K562 (cell line): ENCODE measurements around the gene FGFR4. TPM values are rescaled to one million over a fixed set of nuclear protein-coding genes. Genes with fewer than 3 reads are reported as not detected.

Source experiments
- ESRRA ChIP-seq: fragments of 450-650 bp; IDR thresholded peaks from 2 replicates; pipeline ENCODE4 v1.6.1; 2014; ENCODE audit warnings: low read depth, mild to moderate bottlenecking, moderate library complexity, borderline replicate concordance
- GATA2 ChIP-seq: sonication (generic); formaldehyde crosslinking; IDR thresholded peaks from 2 replicates; pipeline ENCODE4 v1.4.0; 2020; ENCODE audit warnings: mild to moderate bottlenecking, missing genetic modification reagents
- HNRNPUL1 ChIP-seq: fragments of 200-400 bp; formaldehyde crosslinking; IDR thresholded peaks from 2 replicates; pipeline ENCODE4 v1.6.1; 2017; ENCODE audit warnings: low read length
- IRF2 ChIP-seq: sonication (generic); formaldehyde crosslinking; IDR thresholded peaks from 2 replicates; pipeline ENCODE4 v1.8.1; 2022; ENCODE audit warnings: mild to moderate bottlenecking, missing genetic modification reagents
- MYC ChIP-seq, 2 experiments: fragments of 250-450 bp in 1 of 2; sonication (Bioruptor Pico) in 1 of 2; IDR thresholded peaks; 2 replicates each; pipeline versions ENCODE4 v1.5.1 to v1.6.1; 2012 to 2021; ENCODE audit warnings: low read depth in 2 of 2, borderline replicate concordance in 1 of 2, improper control_type of control experiment in 1 of 2, low read length in 1 of 2, mild to moderate bottlenecking in 1 of 2, moderate library complexity in 1 of 2
- POLR2A ChIP-seq: fragments of 450-650 bp; conservative IDR thresholded peaks from 2 replicates; pipeline ENCODE4 v1.6.1; 2016
- THRAP3 ChIP-seq: fragments of 450-650 bp; IDR thresholded peaks from 2 replicates; pipeline ENCODE4 v1.6.1; 2016; ENCODE audit warnings: mild to moderate bottlenecking, inconsistent platforms, borderline replicate concordance
- ZNF583 ChIP-seq: fragments of 250-450 bp; sonication (Bioruptor Pico); IDR thresholded peaks from 2 replicates; pipeline ENCODE4 v1.4.0; 2020
- polyA plus RNA-seq, 8 experiments: library from polyadenylated mRNA; depleted of rRNA in 4 of 8; stranded (reverse) in 5 of 8; unstranded in 3 of 8; fragments of >200 nt; fragmentation: Nextera tagmentation in 2 of 8; fragmentation: Illumina TruSeq in 1 of 8; extraction: Ambion mirVana in 2 of 8; extraction: Trizol in 1 of 8; gene quantifications; 2 replicates each; pipeline versions ENCODE4 v1.2.1 to v1.2.3, GENCODE V29; 2011 to 2014; ENCODE audit warnings: inconsistent platforms in 1 of 8, missing spikeins in 1 of 8
- total RNA-seq, 7 experiments: library from RNA; depleted of rRNA in 6 of 7; stranded (reverse); fragments of >200 nt in 6 of 7; fragmentation: Illumina TruSeq in 2 of 7; extraction: Trizol in 2 of 7; gene quantifications; 2 replicates each; pipeline versions ENCODE4 v1.2.1 to v1.2.3, GENCODE V29; 2011 to 2021; ENCODE audit warnings: low replicate concordance in 1 of 7
- TF ChIP-seq, protein P1 (sequence below): sonication (generic); formaldehyde crosslinking; IDR thresholded peaks from 2 replicates; pipeline ENCODE4 v1.8.0; 2023; ENCODE audit warnings: mild to moderate bottlenecking, missing genetic modification reagents
- TF ChIP-seq, protein P2 (sequence below): sonication (generic); formaldehyde crosslinking; IDR thresholded peaks from 2 replicates; pipeline ENCODE4 v1.5.0; 2020; ENCODE audit warnings: missing genetic modification reagents
- TF ChIP-seq, protein P3 (sequence below): sonication (generic); formaldehyde crosslinking; IDR thresholded peaks from 2 replicates; pipeline ENCODE4 v1.8.0; 2022; ENCODE audit warnings: mild to moderate bottlenecking, missing genetic modification reagents
- TF ChIP-seq, protein P4 (sequence below): sonication (generic); formaldehyde crosslinking; IDR thresholded peaks from 2 replicates; pipeline ENCODE4 v1.8.0; 2023; ENCODE audit warnings: missing genetic modification reagents, mild to moderate bottlenecking, borderline replicate concordance

The FGFR4 gene
- total and polyA plus RNA-seq, 9 of the 15 experiments (the other 6 are each of a cell fraction or from before 2014, with no cell fraction given), result 0.76 to 35.4 (median 7.5) TPM

DNA sequence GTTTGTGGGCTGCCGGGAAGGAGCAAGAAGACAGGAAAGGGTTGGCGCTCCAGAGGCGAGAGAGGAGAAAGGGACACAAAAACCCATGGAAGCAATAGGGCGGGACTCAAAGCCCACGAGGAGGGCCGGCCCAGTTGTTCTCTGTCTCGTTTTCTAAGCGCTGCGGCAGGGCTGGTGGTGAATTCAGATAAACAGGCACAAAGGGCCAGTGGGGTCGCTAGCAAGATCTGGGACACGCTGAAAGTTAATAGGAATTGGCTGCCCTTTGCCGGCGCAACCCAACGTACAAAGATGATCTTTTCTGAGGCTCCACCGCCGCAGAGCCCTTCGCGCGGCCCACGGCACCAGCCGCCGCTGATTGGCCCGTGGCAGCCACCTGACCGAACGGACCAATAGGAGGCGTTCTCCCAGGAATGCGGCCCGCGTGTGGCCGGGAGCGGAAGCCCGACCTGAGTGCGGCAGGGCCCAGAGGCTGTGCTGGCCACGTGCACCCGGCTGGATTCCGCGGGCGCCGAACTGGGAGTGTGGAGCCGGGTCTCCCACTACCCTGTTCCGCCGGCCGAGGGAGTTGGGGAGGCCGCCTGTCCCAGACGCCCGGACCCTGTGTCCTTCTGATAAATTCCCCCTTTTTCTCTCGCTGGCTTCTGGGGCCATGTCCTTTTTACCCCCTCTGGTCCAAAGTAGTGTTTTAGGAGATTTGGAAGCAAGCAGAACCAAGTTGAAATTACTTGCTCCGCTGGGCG, 30.1 kb downstream of the FGFR4 start (continued):
- TF ChIP-seq, protein P1, sequence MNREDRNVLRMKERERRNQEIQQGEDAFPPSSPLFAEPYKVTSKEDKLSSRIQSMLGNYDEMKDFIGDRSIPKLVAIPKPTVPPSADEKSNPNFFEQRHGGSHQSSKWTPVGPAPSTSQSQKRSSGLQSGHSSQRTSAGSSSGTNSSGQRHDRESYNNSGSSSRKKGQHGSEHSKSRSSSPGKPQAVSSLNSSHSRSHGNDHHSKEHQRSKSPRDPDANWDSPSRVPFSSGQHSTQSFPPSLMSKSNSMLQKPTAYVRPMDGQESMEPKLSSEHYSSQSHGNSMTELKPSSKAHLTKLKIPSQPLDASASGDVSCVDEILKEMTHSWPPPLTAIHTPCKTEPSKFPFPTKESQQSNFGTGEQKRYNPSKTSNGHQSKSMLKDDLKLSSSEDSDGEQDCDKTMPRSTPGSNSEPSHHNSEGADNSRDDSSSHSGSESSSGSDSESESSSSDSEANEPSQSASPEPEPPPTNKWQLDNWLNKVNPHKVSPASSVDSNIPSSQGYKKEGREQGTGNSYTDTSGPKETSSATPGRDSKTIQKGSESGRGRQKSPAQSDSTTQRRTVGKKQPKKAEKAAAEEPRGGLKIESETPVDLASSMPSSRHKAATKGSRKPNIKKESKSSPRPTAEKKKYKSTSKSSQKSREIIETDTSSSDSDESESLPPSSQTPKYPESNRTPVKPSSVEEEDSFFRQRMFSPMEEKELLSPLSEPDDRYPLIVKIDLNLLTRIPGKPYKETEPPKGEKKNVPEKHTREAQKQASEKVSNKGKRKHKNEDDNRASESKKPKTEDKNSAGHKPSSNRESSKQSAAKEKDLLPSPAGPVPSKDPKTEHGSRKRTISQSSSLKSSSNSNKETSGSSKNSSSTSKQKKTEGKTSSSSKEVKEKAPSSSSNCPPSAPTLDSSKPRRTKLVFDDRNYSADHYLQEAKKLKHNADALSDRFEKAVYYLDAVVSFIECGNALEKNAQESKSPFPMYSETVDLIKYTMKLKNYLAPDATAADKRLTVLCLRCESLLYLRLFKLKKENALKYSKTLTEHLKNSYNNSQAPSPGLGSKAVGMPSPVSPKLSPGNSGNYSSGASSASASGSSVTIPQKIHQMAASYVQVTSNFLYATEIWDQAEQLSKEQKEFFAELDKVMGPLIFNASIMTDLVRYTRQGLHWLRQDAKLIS (CRISPR knock-in tag), result peak; percentile 89
- TF ChIP-seq, protein P2, sequence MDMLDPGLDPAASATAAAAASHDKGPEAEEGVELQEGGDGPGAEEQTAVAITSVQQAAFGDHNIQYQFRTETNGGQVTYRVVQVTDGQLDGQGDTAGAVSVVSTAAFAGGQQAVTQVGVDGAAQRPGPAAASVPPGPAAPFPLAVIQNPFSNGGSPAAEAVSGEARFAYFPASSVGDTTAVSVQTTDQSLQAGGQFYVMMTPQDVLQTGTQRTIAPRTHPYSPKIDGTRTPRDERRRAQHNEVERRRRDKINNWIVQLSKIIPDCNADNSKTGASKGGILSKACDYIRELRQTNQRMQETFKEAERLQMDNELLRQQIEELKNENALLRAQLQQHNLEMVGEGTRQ (CRISPR knock-in tag), result peak; percentile 99
- peak; percentile 91 for TF ChIP-seq IRF2 (CRISPR knock-in tag)
- peak; percentile 81 for TF ChIP-seq ZNF583 (CRISPR knock-in tag)
- TF ChIP-seq ESRRA, result peak; percentile 27; the same call in 1 of the 2 replicates
- TF ChIP-seq, protein P3, sequence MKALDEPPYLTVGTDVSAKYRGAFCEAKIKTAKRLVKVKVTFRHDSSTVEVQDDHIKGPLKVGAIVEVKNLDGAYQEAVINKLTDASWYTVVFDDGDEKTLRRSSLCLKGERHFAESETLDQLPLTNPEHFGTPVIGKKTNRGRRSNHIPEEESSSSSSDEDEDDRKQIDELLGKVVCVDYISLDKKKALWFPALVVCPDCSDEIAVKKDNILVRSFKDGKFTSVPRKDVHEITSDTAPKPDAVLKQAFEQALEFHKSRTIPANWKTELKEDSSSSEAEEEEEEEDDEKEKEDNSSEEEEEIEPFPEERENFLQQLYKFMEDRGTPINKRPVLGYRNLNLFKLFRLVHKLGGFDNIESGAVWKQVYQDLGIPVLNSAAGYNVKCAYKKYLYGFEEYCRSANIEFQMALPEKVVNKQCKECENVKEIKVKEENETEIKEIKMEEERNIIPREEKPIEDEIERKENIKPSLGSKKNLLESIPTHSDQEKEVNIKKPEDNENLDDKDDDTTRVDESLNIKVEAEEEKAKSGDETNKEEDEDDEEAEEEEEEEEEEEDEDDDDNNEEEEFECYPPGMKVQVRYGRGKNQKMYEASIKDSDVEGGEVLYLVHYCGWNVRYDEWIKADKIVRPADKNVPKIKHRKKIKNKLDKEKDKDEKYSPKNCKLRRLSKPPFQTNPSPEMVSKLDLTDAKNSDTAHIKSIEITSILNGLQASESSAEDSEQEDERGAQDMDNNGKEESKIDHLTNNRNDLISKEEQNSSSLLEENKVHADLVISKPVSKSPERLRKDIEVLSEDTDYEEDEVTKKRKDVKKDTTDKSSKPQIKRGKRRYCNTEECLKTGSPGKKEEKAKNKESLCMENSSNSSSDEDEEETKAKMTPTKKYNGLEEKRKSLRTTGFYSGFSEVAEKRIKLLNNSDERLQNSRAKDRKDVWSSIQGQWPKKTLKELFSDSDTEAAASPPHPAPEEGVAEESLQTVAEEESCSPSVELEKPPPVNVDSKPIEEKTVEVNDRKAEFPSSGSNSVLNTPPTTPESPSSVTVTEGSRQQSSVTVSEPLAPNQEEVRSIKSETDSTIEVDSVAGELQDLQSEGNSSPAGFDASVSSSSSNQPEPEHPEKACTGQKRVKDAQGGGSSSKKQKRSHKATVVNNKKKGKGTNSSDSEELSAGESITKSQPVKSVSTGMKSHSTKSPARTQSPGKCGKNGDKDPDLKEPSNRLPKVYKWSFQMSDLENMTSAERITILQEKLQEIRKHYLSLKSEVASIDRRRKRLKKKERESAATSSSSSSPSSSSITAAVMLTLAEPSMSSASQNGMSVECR, result peak; percentile 76
- peak; percentile 97 for TF ChIP-seq MYC (IDR thresholded peaks at IDR 0.05; ENCODE audit: low read depth, low read length)
- peak; percentile 88; the same call in 1 of the 2 replicates for TF ChIP-seq MYC (CRISPR knock-in tag; IDR thresholded peaks at IDR 0.05; ENCODE audit: borderline replicate concordance, low read depth)
- TF ChIP-seq, protein P4, sequence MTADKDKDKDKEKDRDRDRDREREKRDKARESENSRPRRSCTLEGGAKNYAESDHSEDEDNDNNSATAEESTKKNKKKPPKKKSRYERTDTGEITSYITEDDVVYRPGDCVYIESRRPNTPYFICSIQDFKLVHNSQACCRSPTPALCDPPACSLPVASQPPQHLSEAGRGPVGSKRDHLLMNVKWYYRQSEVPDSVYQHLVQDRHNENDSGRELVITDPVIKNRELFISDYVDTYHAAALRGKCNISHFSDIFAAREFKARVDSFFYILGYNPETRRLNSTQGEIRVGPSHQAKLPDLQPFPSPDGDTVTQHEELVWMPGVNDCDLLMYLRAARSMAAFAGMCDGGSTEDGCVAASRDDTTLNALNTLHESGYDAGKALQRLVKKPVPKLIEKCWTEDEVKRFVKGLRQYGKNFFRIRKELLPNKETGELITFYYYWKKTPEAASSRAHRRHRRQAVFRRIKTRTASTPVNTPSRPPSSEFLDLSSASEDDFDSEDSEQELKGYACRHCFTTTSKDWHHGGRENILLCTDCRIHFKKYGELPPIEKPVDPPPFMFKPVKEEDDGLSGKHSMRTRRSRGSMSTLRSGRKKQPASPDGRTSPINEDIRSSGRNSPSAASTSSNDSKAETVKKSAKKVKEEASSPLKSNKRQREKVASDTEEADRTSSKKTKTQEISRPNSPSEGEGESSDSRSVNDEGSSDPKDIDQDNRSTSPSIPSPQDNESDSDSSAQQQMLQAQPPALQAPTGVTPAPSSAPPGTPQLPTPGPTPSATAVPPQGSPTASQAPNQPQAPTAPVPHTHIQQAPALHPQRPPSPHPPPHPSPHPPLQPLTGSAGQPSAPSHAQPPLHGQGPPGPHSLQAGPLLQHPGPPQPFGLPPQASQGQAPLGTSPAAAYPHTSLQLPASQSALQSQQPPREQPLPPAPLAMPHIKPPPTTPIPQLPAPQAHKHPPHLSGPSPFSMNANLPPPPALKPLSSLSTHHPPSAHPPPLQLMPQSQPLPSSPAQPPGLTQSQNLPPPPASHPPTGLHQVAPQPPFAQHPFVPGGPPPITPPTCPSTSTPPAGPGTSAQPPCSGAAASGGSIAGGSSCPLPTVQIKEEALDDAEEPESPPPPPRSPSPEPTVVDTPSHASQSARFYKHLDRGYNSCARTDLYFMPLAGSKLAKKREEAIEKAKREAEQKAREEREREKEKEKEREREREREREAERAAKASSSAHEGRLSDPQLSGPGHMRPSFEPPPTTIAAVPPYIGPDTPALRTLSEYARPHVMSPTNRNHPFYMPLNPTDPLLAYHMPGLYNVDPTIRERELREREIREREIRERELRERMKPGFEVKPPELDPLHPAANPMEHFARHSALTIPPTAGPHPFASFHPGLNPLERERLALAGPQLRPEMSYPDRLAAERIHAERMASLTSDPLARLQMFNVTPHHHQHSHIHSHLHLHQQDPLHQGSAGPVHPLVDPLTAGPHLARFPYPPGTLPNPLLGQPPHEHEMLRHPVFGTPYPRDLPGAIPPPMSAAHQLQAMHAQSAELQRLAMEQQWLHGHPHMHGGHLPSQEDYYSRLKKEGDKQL (CRISPR knock-in tag), result peak; percentile 99
- TF ChIP-seq THRAP3, result no peak
- TF ChIP-seq GATA2 (CRISPR knock-in tag), result peak; percentile 41; the same call in 1 of the 2 replicates
- TF ChIP-seq HNRNPUL1, result no peak
- peak; percentile 73 for TF ChIP-seq POLR2A
